Kidney (tissue), 14 donors: Measurements from ENCODE around the gene SPATS1. TPM values are rescaled to one million over a fixed set of nuclear protein-coding genes. Genes with fewer than 3 reads are reported as not detected.
"Not testable (repeated sequence)": the region's sequence is repeated elsewhere in the genome, so short reads cannot be mapped to it uniquely, and the experiment has no call there.

Source experiments
- DNase-seq, 5 donors: peaks; one replicate each; pipeline ENCODE4 v3.0.0-alpha.2; 2013 to 2020
- FAIRE-seq: peaks from 2 replicates; lab custom pipeline; 2012; peaks lifted over from hg19 to GRCh38; lab: Jason Lieb, UNC
- H3K27ac ChIP-seq, 2 donors: one replicate each; pipeline ENCODE4 v1.7.0; 2013; ENCODE audit warnings: low read depth in 2 of 2, low read length in 2 of 2, inconsistent platforms in 1 of 2
- H3K27me3 ChIP-seq: one replicate; pipeline ENCODE4 v1.7.1; 2013; ENCODE audit warnings: low read length, inconsistent platforms; ENCODE audit not compliant: control insufficient read depth, insufficient read depth
- H3K36me3 ChIP-seq, 3 donors: one replicate each; pipeline versions ENCODE4 v1.7.0 to v1.7.1; 2013; ENCODE audit warnings: low read length in 3 of 3, control low read depth in 1 of 3, inconsistent platforms in 1 of 3; ENCODE audit not compliant: insufficient read depth in 3 of 3, control insufficient read depth in 2 of 3
- H3K4me1 ChIP-seq, 3 donors: one replicate each; pipeline versions ENCODE4 v1.7.0 to v1.7.1; 2013; ENCODE audit warnings: low read length in 3 of 3, inconsistent platforms in 1 of 3, low read depth in 1 of 3; ENCODE audit not compliant: control insufficient read depth in 2 of 3, insufficient read depth in 2 of 3
- H3K4me3 ChIP-seq, 3 donors: one replicate each; pipeline versions ENCODE4 v1.7.0 to v1.8.1; 2013; ENCODE audit warnings: low read length in 3 of 3, control low read depth in 1 of 3, inconsistent platforms in 1 of 3
- H3K9ac ChIP-seq, 3 donors: one replicate each; pipeline versions ENCODE4 v1.7.0 to v1.7.1; 2013; ENCODE audit warnings: low read length in 3 of 3, control low read depth in 1 of 3, inconsistent platforms in 1 of 3
- H3K9me3 ChIP-seq, 3 donors: one replicate each; pipeline versions ENCODE4 v1.7.0 to v1.7.1; 2013; ENCODE audit warnings: low read length in 3 of 3, control low read depth in 1 of 3, inconsistent platforms in 1 of 3; ENCODE audit not compliant: control insufficient read depth in 2 of 3, insufficient read depth in 1 of 3
- CTCF ChIP-seq: IDR thresholded peaks from 3 replicates; pipeline ENCODE4 v1.5.1; 2012; ENCODE audit warnings: mild to moderate bottlenecking, moderate library complexity, borderline replicate concordance; ENCODE audit not compliant: insufficient read depth; ENCODE audit errors: extremely low read depth
- intact Hi-C: fragments of 100-400 bp; cut with DNase I; formaldehyde crosslinking; loops from one replicate; pipeline ENCODE4 v1.11.1; 2022
- polyA plus RNA-seq: library from polyadenylated mRNA; stranded (reverse); fragments of 350-450 nt; fragmentation: Illumina TruSeq; extraction: RNeasy Lipid Tissue Mini Kit (QIAGEN cat#74804); gene quantifications from one replicate; pipeline ENCODE4 v1.2.3, GENCODE V29; 2014; ENCODE audit warnings: low read depth, low replicate concordance; ENCODE audit not compliant: insufficient read depth
- total RNA-seq: library from RNA; stranded (reverse); fragmentation: NEBNext Ultra II Directional; extraction: Animal tissue kit (Norgen Biotek cat#: 25700); gene quantifications from one replicate; pipeline ENCODE4 v1.2.1, GENCODE V29; 2021
- donor health status: control.
- donor health status: control.
- donor health status: control.
- donor health status: control.
- donor health status: control.
- donor health status: DM: yes; HTN: yes; CAD: no.
- donor health status: Normal renal cell carcinoma (clear cell type).

The SPATS1 gene
- total and polyA plus RNA-seq, 2 donors from 2014 or later: not detected

GRCh38 chr6:44341095-44341890 is 1.2 kb upstream of the SPATS1 start:
- Histone ChIP-seq H3K4me3 (no peak overlapping the region), H3K9ac (no peak overlapping the region), H3K9me3 (no peaks in the 10 kb centered on the region), H3K27me3 (no peaks in the 10 kb centered on the region), H3K4me1 (no peaks in the 10 kb centered on the region), H3K27ac (no peak overlapping the region), H3K36me3 (no peaks in the 10 kb centered on the region)
- intact Hi-C loops: no loop called here
- FAIRE-seq (no peak), DNase-seq (peak in 4 of 5 donors; percentile 73 to 82 (median 79))
- no peak for TF ChIP-seq CTCF

GRCh38 chr6:44342052-44342451 is 398 bp upstream of the SPATS1 start:
- Histone ChIP-seq H3K27me3 (no peaks in the 10 kb centered on the region), H3K9me3 (no peaks in the 10 kb centered on the region), H3K9ac (no peak overlapping the region), H3K4me1 (no peaks in the 10 kb centered on the region), H3K27ac (no peak overlapping the region), H3K36me3 (no peaks in the 10 kb centered on the region), H3K4me3 (no peak overlapping the region)
- TF ChIP-seq CTCF: no peak
- FAIRE-seq (no peak), DNase-seq (no peak)
- intact Hi-C loops: no loop called here

- H3K4me3 ChIP-seq, intact Hi-C loops, FAIRE-seq, DNase-seq, H3K9ac ChIP-seq, H3K27ac ChIP-seq, H3K4me1 ChIP-seq, H3K27me3 ChIP-seq, H3K36me3 ChIP-seq, H3K9me3 ChIP-seq: not testable (repeated sequence)
These were observed 4.4 kb downstream of the SPATS1 start for GRCh38 chr6:44346818-44347217.

GRCh38 chr6:44349904-44350649 is 7.6 kb downstream of the SPATS1 start:
- Histone ChIP-seq H3K4me1 (no peaks in the 10 kb centered on the region), H3K36me3 (no peaks in the 10 kb centered on the region), H3K9ac (no peak overlapping the region), H3K27me3 (no peaks in the 10 kb centered on the region), H3K4me3 (no peak overlapping the region), H3K9me3 (no peaks in the 10 kb centered on the region), H3K27ac (no peak overlapping the region)
- no peak for DNase-seq
- TF ChIP-seq CTCF: no peak
- FAIRE-seq: no peak
- intact Hi-C loops: no loop called here

GRCh38 chr6:44350650-44350994 is 8.2 kb downstream of the SPATS1 start:
- H3K27ac ChIP-seq, H3K9ac ChIP-seq, H3K4me1 ChIP-seq, H3K36me3 ChIP-seq, DNase-seq, H3K27me3 ChIP-seq, H3K9me3 ChIP-seq, H3K4me3 ChIP-seq, intact Hi-C loops, FAIRE-seq: not testable (repeated sequence)
